Lung (tissue), 12 donors: Measurements from ENCODE around the gene C16orf54. TPM values are rescaled to one million over a fixed set of nuclear protein-coding genes. Genes with fewer than 3 reads are reported as not detected.
"Not testable (repeated sequence)": the region's sequence is repeated elsewhere in the genome, so short reads cannot be mapped to it uniquely, and the experiment has no call there.

Experiments used
- ATAC-seq: fragments of 200-7000 bp; cut with Tn5 transposase; one replicate; pipeline ENCODE4 v1.9.1; 2020; ENCODE audit warnings: moderate number of reproducible peaks; ENCODE audit not compliant: insufficient read depth, low FRiP score
- DNase-seq, 3 donors: peaks; one replicate each; pipeline ENCODE4 v3.0.0-alpha.2; 2013 to 2017
- H3K27ac ChIP-seq, 2 donors: one replicate each; pipeline ENCODE4 v1.5.1; 2013; ENCODE audit warnings: mild to moderate bottlenecking in 2 of 2, moderate library complexity in 2 of 2, control low read depth in 1 of 2, inconsistent platforms in 1 of 2, low read depth in 1 of 2, low read length in 1 of 2
- H3K27me3 ChIP-seq, 3 donors: one replicate each; pipeline ENCODE4 v1.5.1; 2013; ENCODE audit warnings: low read length in 2 of 3; ENCODE audit not compliant: control insufficient read depth in 3 of 3, insufficient read depth in 3 of 3
- H3K36me3 ChIP-seq, 4 donors: one replicate each; pipeline ENCODE4 v1.5.1; 2013; ENCODE audit warnings: low read length in 4 of 4, mild to moderate bottlenecking in 1 of 4, moderate library complexity in 1 of 4; ENCODE audit not compliant: control insufficient read depth in 4 of 4, insufficient read depth in 4 of 4
- H3K4me1 ChIP-seq, 5 donors: one replicate each; pipeline ENCODE4 v1.5.1; 2013; ENCODE audit warnings: low read length in 5 of 5, mild to moderate bottlenecking in 2 of 5, moderate library complexity in 1 of 5; ENCODE audit not compliant: control insufficient read depth in 5 of 5, insufficient read depth in 5 of 5
- H3K4me3 ChIP-seq: one replicate; pipeline ENCODE4 v1.5.1; 2013; ENCODE audit warnings: mild to moderate bottlenecking, control low read depth, moderate library complexity
- H3K9ac ChIP-seq, 2 donors: one replicate each; pipeline ENCODE4 v1.5.1; 2013; ENCODE audit warnings: low read length in 2 of 2, control low read depth in 1 of 2; ENCODE audit not compliant: insufficient read depth in 1 of 2
- H3K9me3 ChIP-seq, 4 donors: one replicate each; pipeline ENCODE4 v1.5.1; 2013; ENCODE audit warnings: low read length in 3 of 4, mild to moderate bottlenecking in 1 of 4, moderate library complexity in 1 of 4; ENCODE audit not compliant: control insufficient read depth in 4 of 4, insufficient read depth in 3 of 4
- CTCF ChIP-seq: IDR thresholded peaks from 2 replicates; pipeline ENCODE4 v1.5.1; 2012; ENCODE audit warnings: mild to moderate bottlenecking; ENCODE audit errors: control extremely low read depth, extremely low read depth
- WGBS, 2 donors: extraction: QIAGEN DNeasy Blood & Tissue Kit; methylation state at CpG; one replicate each; pipeline ENCODE4 v1.1.7; 2013; 5-methylcytosine and 5-hydroxymethylcytosine counted together
- polyA plus RNA-seq, 2 donors: library from polyadenylated mRNA; stranded (reverse); fragments of 200-250 nt; gene quantifications; one replicate each; pipeline ENCODE4 v1.2.1, GENCODE V29; 2013
- total RNA-seq, 2 donors: library from RNA; depleted of rRNA in 1 of 2; stranded (reverse); fragments of >200 nt in 1 of 2; gene quantifications; one replicate each; pipeline ENCODE4 v1.2.1, GENCODE V29; 2014 to 2021
- donor health status: control.
- donor health status: control.
- donor health status: Bipolar disorder and iron deficiency.
- donor health status: healthy.
- donor health status: DM: yes; HTN: yes; CAD: no.

The C16orf54 gene
- total and polyA plus RNA-seq, 4 donors = 2.8 to 9.1 (median 4.5) TPM

- Histone ChIP-seq H3K9me3 (no peaks in the 10 kb centered on the region), H3K4me1 (peaks cover 0 to 11% (median 3%) of the 10 kb centered on the region in 5 donors), H3K27me3 (no peaks in the 10 kb centered on the region), H3K36me3 (no peaks in the 10 kb centered on the region), H3K4me3 (no peak overlapping the region), H3K27ac (no peak overlapping the region), H3K9ac (peak overlapping the region in 1 of 2 donors; percentile 24)
- DNase-seq (peak; percentile 72 to 77 (median 73)), ATAC-seq (peak; percentile 83)
- peak; percentile 62 for TF ChIP-seq CTCF
- WGBS, 2 donors = 18 to 25% methylated on average over 38 of the region's 38 CpGs
Observed at GRCh38 chr16:29784901-29785500, 39.2 kb upstream of the C16orf54 start.

DNA sequence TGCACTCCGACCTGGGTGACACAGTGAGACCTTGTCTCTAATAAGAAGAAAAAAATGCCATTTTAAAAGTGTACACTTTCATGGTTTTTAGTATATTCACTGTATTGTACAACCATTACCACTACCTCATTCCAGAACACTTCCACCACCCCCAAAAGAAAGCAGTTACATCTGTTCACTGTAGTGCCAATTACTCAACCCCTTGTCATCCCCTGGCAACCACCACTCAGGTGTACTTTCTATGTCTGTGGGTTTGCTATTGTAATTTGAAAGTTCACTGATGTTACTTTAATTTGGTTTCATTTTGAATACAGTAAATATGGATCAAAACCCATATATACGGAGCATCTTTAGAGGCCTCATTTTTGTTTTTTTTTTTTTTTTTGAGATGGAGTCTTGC is 38.4 kb upstream of the C16orf54 start:
- Histone ChIP-seq H3K4me3 (no peak overlapping the region), H3K9me3 (no peaks in the 10 kb centered on the region), H3K4me1 (peaks cover 0 to 5% (median 1%) of the 10 kb centered on the region in 5 donors), H3K27ac (no peak overlapping the region), H3K9ac (no peak overlapping the region), H3K27me3 (no peaks in the 10 kb centered on the region), H3K36me3 (no peaks in the 10 kb centered on the region)
- no peak for TF ChIP-seq CTCF
- ATAC-seq (no peak), DNase-seq (no peak)
- 95 to 98% methylated on average over 2 of the region's 2 CpGs for WGBS, 2 donors

DNA sequence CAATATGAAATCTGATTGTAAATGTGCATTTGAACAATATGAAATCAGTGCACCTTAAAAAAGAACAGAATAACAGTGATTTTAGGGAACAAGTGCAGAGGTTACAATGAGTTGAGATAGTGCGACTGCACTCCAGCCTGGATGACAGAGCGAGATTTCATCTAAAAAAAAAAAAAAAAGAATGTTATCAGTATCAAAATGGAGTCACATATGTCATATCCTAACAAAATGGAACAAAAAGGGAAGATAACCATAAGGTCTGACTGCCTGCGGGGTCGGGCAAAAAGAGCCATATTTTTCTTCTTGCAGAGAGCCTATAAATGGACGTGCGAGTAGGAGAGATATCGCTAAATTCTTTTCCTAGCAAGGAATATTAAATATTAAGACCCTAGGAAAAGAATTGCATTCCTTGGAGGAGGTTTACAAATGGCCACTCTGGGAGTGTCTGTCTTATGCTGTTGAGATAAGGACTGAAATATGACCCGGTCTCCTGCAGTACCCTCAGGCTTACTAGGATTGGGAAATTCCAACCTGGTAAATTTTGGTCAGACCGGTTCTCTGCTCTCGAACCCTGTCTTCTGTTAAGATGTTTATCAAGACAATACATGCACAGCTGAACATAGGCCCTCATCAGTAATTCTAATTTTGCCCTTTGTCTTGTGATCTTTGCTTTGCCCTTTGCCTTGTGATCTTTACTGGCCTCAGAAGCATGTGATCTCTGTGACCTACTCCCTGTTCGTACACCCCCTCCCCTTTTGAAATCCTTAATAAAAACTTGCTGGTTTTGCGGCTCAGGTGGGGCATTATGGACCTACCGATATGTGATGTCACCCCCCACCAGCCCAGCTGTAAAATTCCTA is 37.5 kb upstream of the C16orf54 start:
- DNase-seq = peak; percentile 35 to 71 (median 37)
- 62 to 85% methylated on average over 13 of the region's 13 CpGs for WGBS, 2 donors
- H3K4me1 ChIP-seq, H3K27me3 ChIP-seq, H3K36me3 ChIP-seq, ATAC-seq, H3K27ac ChIP-seq, H3K4me3 ChIP-seq, H3K9me3 ChIP-seq, H3K9ac ChIP-seq: not testable (repeated sequence)

DNA sequence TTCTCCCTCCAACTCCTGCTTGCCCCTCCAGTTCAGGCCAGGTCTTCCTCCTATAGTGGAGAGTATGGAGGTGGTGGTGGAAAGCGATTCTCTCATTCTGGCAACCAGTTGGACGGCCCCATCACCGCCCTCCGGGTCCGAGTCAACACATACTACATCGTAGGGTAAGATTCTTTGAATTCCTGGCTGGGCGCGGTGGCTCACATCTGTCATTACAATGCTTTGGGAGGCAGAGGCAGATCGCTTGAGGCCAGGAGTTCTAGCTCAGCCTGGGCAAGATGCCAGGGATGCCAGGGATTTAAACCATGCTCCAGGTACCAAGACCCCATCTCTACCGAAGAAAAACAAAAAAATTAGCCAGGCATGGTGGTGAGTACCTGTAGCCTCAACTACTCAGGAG is 33.7 kb upstream of the C16orf54 start:
- no peak overlapping the region for H3K9ac ChIP-seq
- H3K9me3 ChIP-seq = no peaks in the 10 kb centered on the region
- no peak for TF ChIP-seq CTCF
- H3K4me1 ChIP-seq = peaks cover 0 to 3% (median 0%) of the 10 kb centered on the region in 5 donors
- H3K36me3 ChIP-seq = no peaks in the 10 kb centered on the region
- 56 to 78% methylated on average over 10 of the region's 10 CpGs for WGBS, 2 donors
- DNase-seq (no peak), ATAC-seq (no peak)
- H3K27ac ChIP-seq = no peak overlapping the region
- H3K4me3 ChIP-seq = no peak overlapping the region
- H3K27me3 ChIP-seq = no peaks in the 10 kb centered on the region
